Measurements from ENCODE around the gene GRM4.

GRM4 gene

GRCh38 chr6:34084591-34085290 lies 61.1 kb downstream of the GRM4 start:
- no peak for DNase-seq (ENCODE audit: low read depth)

GRCh38 chr6:34082864-34083626 lies 62.8 kb downstream of the GRM4 start:
- DNase-seq (ENCODE audit: low read depth): no peak

- no peak for DNase-seq (ENCODE audit: low read depth)
These were observed 63.5 kb downstream of the GRM4 start for GRCh38 chr6:34082348-34082747.

- no peak for DNase-seq (ENCODE audit: low read depth)
These were observed 65.5 kb downstream of the GRM4 start for GRCh38 chr6:34080357-34080756.

- no peak for DNase-seq (ENCODE audit: low read depth)
These were observed 66.0 kb downstream of the GRM4 start for GRCh38 chr6:34079899-34080298.

- no peak for DNase-seq (ENCODE audit: low read depth)
These were observed 70.0 kb downstream of the GRM4 start for GRCh38 chr6:34075906-34076305.

GRCh38 chr6:34074064-34074742 lies 71.7 kb downstream of the GRM4 start:
- DNase-seq (ENCODE audit: low read depth): no peak

GRCh38 chr6:34073540-34073939 lies 72.3 kb downstream of the GRM4 start:
- no peak for DNase-seq (ENCODE audit: low read depth)

GRCh38 chr6:34072727-34073126 lies 73.2 kb downstream of the GRM4 start:
- DNase-seq (ENCODE audit: low read depth): no peak

- DNase-seq (ENCODE audit: low read depth): no peak
These were observed 74.0 kb downstream of the GRM4 start for GRCh38 chr6:34071884-34072379.

- DNase-seq (ENCODE audit: low read depth): no peak
These were observed 74.6 kb downstream of the GRM4 start for GRCh38 chr6:34071136-34071883.

GRCh38 chr6:34070315-34071135 lies 75.4 kb downstream of the GRM4 start:
- DNase-seq (ENCODE audit: low read depth): no peak

GRCh38 chr6:34068462-34069044 lies 77.3 kb downstream of the GRM4 start:
- DNase-seq (ENCODE audit: low read depth): no peak

GRCh38 chr6:34067814-34068213 lies 78.1 kb downstream of the GRM4 start:
- no peak for DNase-seq (ENCODE audit: low read depth)

- DNase-seq (ENCODE audit: low read depth): no peak
These were observed 78.8 kb downstream of the GRM4 start for GRCh38 chr6:34066772-34067770.

- DNase-seq (ENCODE audit: low read depth): no peak
These were observed 79.7 kb downstream of the GRM4 start for GRCh38 chr6:34066218-34066571.

- no peak for DNase-seq (ENCODE audit: low read depth)
These were observed 80.2 kb downstream of the GRM4 start for GRCh38 chr6:34065466-34066217.

- DNase-seq (ENCODE audit: low read depth): no peak
These were observed 81.2 kb downstream of the GRM4 start for GRCh38 chr6:34064675-34065074.

GRCh38 chr6:34063651-34064050 lies 82.2 kb downstream of the GRM4 start:
- no peak for DNase-seq (ENCODE audit: low read depth)
